Limb (tissue), 2 donors: Measurements from ENCODE around the gene BSND.
A peak's percentile ranks its signal among the peaks of the same experiment; 100 is the strongest.

Experiments
- DNase-seq, 2 donors: peaks; one replicate each; pipeline ENCODE4 v3.0.0-alpha.2; 2016; ENCODE audit errors: extremely low spot score in 2 of 2

The BSND gene

DNA sequence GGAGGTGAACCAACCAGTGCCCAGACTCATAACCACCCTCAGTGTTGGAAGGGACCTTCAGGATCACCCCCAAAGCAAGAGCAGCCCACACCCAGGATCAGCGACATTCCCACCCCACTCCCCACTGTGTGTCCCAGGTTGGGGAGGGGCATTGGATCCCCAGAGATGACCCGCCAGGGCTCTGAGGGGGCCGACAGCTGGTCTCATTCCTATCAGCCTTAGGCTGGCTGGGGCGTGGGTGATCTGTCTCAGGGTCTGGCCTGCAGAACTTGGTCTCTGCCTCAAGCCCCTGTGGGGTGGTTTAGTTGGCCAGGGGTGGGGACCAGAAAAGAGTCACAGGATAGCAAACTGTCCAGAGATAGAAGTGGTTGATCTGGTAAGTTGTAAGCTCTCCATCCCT, 7.8 kb upstream of the BSND start:
- DNase-seq = no peak

DNA sequence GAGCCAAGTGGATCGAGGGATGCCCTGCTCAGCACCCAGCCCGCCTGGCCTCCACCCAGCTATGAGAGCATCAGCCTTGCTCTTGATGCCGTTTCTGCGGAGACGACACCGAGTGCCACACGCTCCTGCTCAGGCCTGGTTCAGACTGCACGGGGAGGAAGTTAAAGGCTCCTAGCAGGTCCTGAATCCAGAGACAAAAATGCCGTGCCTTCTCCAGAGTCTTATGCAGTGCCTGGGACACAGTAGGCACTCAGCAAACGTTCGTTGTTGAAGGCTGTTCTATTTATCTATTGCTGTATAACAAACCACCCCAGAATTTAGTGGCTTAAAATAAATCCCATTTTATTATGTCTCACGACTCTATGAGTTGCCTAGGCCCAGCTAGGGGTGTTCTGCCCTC, 6.8 kb upstream of the BSND start:
- no peak for DNase-seq

DNA sequence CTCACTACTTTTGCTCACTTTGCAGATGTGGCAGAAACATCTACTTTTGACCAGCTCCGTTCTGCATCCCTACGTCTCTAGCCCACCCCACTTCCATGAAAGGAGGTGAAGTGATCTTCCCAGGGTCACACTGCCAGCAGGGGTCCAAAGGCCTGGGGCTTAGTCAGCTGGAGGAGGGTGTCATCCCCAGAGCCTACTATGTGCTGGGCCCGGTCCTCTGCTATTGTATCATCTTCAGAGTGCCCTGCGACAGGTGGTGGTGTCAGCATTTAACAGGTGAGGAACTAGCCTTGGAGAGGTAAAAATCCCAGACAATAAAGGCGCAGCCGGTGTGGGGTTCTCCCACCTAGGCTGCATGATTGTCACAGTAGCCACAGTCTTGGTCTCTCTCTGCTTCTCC, 5.6 kb upstream of the BSND start:
- DNase-seq = no peak

DNA sequence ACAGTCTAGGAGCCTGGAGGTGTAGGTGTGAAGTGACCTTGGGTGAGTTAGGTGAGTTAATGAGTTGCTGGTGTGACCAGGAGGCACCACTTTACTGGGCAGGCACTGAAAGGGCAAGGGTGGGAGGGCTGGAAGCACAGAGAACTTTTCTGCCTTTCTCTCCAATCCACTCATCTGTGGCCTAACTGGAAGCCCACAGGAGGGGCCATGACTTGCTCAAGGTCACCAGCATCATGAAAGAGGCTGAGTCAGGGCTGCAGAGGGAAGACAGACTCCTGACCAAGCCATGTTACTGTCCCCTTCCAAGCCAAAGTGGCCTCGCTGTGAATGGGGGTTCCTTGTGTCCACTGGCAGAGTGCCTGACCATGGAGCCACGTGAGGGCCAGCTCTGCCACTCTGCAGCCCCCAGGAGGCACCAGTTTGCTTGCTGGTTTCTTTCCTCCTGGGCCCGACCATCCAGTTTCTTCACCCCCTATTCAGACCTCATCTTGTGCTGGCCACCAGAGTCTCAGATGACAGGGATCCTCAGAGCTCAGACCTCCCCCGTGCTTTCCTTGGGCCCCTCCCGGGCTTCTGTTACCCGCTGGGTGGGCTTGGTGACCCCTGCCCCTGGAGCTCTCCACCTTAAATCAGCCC, 4.3 kb upstream of the BSND start:
- DNase-seq = no peak

DNA sequence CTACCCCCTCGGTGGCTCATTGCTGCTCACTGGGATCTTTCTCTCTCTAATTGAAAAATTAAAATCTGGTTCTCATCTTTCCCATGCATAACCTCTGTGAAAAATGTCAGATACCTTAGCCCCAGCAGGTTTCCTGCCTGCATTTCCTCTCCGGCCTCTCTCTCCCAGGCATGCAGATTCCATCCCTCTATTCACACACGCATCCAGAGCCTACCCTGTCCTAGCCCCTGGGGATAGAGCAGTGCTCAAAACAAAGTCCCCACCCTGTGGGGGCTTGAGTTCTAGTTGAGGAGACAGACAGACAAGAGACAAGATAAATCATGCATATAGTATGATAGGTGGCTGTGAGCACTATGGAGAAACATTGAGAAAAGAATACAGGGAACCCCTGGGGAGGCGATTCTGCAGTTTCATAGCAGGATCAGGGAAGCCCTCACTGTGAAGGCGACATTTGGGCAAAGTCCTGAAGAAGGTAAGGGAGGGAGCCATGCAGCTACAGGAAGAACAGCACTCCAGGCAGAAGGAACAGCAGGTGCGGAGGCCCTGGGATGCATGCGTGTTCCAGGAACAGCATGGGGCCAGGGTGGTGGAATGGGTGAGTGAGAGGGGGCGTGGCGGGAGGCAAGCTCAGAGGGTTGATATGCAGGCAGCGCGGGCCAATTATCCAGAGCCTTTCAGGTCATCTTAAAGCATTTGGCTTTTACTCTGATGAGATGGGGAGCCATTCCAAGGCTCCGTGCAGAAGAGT, 3.5 kb upstream of the BSND start:
- DNase-seq = no peak

DNA sequence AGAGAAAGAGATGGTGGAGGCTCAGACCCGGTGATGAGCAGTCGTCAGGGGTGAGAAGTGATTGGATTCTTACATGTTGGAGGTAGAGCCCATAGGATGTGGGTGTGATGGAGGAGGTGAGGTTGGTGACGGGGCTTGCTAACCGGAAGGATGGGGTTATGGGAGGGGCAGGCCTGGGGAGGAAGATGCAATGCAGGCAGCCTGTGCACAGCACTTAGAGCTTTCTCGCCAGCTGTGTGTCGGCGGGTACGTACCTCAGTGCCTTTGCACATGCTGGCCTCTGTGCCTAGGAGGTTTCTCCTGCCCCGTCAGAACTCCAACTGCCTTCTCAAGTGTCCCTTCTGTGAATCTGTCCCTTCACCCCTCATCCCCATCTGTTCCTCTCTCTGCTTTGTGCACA, 2.9 kb upstream of the BSND start:
- DNase-seq = no peak

DNA sequence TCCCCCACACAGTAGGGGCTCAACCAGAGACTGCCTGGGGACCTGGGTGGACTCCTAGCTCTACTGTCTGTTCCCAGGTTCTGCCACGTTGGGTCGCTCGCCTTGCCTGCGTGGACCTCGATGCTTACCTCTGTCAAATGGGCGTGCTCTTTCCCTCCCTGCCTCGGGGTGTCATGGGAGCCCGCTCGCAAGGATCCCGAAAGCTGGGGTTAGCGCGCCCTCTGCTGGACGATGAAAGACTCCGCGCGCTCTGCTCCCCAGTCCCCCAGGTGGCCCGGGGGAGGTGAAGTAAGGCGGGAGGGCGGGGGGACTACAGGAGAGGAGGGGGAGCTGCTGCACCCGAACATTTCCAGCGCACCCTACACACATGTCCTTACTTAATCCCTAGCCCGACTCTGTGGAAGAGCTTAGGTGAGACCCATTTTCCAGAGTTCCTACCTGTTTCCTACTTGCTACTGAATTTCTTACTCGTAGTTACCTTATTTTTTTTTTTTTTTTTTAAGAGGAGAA, 2.3 kb upstream of the BSND start:
- peak; percentile 36 to 80 for DNase-seq

DNA sequence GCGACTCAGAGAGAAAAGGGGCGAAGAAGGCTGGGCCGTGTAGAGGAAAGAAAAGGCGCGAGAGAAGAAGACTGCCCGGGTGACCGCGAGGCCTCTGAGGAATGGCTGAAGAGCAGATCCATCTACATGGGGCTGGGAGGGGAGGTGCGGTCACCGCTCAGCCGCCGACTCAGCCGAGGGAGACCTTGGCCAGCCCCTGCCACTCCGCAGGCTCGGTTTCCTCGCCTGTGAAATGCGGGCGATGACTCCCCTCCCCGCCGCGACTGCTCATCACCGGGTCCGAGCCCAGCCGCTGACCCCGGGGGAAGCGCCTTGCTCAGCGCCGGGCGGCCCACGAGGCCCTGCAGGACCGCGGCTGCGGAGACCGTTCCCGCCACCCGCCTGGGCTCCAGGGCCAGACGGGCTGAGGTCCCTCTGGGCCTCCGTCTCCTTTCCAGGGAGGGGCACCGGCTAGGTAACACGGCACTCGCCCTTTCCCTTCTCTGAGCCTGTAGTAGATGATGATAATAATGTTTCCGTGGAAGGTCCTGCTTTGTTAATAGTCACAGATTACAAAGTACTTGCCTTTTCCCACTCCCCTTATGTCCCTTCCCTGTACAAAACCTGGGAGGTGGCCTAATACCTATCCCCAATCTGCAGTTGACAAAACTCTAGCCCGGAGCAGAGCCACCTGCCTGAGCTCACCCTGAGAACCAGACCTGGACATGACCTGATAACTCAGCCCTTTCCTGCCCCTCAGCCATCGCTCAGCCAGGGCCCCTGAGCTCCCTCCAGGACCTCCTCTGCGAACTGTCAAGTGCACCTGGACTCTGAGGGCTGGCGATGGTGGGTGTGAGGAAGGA, 1.6 kb upstream of the BSND start:
- no peak for DNase-seq

DNA sequence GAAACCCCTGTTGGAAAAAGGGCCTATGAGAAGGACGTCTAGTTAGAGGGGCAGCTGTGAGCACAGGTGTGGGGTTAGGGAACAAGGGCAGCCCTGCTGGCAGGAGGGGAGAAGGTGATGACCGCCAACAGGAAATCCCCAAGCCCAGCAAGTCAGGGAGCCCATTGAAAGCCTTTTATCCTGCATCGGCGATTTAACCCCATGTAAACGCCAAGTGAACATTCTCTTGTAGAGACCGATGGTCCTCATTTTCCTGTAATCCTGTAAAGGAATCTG, 1.1 kb upstream of the BSND start:
- no peak for DNase-seq

DNA sequence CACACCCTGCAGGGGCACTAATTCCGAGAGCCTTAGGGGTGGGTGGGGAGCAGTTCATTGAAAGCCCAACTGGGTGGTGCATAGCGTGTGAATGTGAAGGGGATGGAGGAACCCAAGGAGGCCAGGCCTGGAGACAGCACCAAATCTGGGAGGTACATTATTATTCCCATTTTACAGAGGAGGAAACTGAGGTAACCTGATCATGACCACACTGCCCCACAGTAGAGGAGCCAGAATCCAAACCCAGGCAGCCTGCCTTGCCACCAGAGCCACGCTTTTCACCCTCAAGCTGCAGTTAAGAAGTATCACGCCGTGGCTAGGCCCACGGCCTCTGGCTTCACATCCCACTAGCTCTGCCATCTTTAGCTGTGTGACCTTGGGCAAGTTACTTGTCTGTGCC, 633 bp upstream of the BSND start:
- no peak for DNase-seq

DNA sequence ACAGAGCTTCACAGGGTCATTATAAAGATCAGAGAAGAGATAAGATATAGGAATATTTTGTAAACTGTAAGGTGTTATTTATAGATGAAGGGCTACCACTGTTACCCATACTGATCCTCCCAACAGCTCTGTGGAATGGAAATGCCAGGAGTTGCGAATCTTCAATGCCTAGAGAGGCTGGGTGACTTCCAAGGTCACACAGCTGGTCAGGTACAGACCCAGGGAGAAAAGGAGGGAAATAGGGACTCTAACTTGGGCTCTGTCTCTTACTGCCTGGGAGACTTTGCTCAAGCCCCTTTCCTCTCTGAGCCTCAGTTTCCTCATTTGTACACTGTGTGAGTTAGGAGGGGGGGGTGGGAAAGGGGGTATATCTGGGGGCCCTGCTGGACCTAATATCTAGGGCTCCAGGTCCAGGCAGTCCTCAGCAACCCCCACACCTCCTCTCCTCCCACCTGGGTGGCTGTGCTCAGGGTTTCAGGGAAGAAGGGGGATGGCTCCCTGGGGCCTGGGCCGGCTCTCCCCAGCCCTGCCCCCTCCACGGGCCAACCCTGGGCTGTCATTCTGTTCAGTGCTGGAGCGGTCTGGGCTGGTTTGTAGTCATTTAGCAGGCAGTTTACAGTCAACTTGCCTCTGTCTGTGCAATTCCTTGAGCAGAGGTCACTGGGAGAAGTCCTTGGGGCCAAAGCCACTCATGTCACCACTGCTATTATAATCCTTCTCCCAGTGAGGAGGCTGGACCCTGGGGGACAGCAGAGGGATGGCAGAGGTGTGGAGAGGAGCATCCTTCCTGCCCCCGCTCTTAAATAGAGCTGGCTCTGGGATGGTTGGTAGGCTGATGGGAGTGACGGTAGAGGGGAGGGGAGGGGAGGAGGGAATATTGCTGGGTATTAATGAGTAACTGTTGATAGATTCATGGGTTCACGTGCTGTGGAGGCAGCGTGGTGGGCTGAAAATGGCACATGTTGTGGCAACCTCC, 1.7 kb downstream of the BSND start:
- DNase-seq = no peak

DNA sequence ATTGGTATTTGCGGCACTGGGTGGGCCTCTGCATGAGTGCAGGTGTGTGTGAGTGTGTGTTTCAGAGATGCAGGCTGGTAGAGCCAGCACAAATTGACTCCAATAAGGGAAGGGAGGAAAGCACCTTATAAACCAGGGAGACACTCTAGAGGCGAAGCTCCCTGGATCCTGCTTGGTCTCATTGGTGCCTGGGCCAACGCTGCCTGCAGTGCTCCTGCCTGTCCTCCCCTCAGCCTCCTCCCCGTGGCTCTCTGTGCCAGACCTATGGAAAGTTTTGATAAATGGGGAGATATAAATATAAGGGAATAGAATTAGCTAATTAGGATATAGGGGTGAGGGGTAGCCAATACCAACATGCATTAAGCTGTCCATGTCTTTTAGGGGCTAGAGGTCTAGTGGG, 2.6 kb downstream of the BSND start:
- no peak for DNase-seq

DNA sequence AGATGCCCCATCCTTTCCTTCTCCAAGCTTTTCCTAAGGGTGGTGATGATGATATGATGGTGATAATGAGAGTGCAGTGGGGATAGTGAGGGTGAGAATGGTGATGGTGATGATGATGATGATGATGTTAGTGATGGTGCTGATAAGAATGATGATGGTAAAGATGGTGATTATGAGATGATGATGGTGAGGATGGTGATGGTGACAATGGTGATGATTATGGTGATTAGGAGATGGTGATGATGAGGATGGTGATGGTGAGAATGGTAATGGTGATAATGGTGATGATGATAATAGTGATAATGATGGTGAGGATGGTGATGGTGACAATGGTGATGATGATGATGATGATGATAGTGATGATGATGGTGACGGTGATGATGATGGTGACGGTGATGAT, 4.0 kb downstream of the BSND start:
- no peak for DNase-seq

DNA sequence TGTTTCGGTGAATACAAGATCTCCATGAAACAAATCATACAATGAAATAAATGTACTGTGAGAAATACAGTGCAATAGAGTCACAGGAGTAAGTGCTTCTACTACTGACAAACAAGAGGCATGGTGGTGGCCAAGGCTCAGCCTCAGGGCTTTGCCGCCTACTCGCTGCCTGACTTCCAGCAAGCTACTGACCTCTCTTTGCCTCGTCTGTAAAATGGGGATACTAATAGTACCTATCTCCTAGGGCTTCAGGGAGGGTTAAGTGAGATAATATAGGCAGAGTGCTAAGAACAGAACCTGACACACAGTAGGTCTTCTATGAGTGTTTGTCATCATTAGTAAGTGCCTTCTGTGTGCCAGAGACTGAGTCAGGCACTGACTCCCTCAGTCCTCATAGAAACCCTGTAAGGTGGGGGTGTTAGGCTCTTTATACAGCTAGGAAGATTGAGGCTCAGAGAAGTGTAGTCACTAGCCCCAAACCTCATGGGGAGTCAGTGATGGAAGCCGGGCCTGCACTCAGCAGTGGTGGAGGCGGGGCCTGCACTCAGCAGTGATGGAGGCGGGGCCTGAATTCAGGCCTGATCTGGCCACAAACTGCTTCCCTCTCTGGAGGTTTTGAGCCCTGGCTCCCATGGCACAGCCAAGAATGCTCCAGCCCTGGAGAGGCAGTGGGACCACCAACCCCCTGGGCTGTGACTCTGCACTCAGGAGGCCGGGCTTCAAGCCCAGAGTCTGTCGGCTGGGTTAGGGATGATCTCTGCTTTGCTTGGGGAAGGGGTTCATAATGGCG, 6.8 kb downstream of the BSND start:
- DNase-seq = no peak

DNA sequence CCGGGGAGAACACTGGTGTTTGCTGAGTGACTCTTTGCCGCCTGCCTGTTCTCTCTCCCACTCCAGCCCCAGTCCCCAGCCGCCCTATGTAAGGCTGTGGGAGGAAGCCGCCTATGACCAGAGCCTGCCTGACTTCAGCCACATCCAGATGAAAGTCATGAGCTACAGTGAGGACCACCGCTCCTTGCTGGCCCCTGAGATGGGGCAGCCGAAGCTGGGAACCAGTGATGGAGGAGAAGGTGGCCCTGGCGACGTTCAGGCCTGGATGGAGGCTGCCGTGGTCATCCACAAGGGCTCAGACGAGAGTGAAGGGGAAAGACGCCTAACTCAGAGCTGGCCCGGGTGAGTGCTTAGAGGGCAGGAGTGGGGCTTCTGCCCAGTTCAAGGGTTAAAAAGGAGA, 8.2 kb downstream of the BSND start:
- DNase-seq = no peak

DNA sequence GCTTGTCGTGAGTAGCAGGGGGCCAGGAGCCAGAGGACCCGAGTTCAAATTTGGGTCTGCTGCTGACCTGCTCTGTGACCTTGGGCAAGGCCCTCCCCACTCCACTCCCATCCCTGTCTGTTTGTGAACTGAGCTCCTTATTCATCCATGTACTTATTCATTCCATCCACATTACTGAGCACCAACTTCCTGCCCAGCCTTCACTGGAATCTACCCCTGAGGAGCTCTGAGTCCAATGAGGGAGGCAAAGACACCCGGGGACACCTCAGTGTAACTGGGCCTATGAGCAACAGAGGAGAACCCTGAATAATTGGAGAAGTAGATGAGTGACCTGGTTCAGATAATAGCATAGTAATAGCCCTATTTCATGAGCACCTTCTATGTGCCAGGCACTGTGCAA, 8.9 kb downstream of the BSND start:
- DNase-seq = no peak

DNA sequence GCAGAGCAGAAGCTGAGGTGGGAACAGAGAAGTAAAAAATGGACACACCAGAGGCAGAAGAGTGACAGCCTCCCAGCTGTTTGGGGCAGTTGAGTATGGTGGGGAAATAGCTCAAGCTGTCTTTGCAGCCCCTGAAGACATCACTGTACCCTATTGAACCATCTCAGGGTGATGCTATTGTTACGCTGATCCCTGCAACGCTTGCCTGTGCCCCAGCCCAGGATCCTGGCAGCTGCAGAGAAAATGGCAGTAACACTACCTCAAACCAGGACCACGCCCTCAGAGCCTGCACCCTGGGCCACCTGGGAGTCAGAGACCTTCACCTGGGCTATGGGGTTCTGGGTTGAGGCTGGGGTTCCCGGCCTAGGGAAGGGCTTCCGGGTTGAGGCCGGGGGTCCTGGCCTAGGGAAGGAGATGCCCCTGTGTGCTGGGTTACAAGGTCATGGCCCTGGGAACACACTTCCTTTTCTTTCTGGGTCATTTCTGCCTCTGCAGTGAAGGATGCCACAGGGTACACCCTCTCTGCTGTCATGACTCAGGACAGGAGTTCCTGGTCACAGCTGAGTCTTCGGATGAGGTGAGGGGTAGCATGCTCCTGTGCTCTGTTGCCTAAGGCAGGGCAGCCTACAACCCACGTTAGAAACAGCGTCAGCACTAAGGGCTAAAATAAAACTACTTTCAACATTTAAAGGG, 11.6 kb downstream of the BSND start:
- DNase-seq = no peak

DNA sequence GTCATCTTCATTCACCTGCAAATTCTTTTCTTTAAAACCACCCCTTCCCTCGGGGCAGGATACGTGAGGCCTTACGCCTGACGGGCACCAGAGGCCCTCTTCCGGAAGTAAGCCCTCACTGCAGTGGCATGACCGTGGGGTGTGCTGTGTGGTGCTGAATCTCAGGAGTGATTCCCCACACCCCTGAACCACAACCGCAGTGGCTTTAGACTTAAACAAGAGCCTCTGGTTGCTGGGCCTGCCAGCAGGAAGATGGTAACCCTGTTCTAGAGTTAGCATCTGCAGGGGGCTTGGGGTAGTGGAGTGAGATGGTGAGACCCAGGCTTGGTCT, 12.1 kb downstream of the BSND start:
- DNase-seq = no peak

DNA sequence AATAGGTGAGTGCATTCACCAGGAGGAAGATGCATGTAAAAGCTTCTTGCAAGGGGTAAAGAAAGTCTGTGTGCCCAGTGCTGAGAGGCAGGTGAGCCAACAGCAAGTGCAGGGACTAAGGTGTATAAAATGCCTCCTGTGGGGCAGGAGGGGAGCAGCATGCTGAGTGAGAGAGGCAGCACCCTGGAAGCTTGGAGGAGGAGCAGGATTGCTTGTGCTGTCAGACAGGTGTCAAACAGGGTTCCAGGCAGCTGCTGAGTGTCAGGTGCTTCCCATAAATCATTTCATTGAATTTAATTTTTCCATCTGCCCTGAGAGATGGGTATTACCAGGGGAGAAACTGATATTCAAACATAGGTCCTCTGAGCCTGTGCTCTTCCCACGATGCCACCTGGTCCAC, 13.9 kb downstream of the BSND start:
- DNase-seq = no peak

DNA sequence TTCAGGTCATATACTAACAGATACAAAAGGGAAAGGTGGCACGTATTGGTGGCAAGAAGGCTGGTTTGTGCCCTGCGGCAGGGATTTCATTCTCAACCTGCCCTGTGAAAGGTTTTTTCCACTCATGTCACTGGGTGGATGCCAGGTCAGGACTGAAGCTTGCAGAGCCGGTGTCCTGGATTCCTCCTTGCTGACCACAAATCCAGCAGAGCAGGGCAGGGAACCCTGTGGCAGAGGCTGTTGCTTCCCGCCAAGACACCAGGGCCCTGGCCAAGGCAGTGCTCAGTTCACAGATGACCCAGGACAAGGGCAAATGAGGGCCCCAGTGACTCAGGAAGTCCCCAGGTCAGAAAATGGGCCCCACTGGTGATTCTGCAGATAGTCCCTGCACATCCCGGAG, 16.4 kb downstream of the BSND start:
- DNase-seq = no peak
